RWPE2 (cell line): ENCODE measurements around the gene CDKL2.

ENCODE experiments used
- ATAC-seq: fragments of 200-7000 bp; cut with Tn5 transposase; 3 replicates; pipeline ENCODE4 v1.9.1; 2021; ENCODE audit warnings: low read depth
- DNase-seq: peaks from one replicate; pipeline ENCODE4 v3.0.0-alpha.2; 2020; ENCODE audit warnings: low spot score
- H3K27ac ChIP-seq: fragments of 450-650 bp; 2 replicates; pipeline ENCODE4 v1.5.1; 2017; ENCODE audit warnings: mild to moderate bottlenecking; ENCODE audit not compliant: poor library complexity, severe bottlenecking
- H3K27me3 ChIP-seq: fragments of 250-450 bp; sonication (Bioruptor Pico); 2 replicates; pipeline ENCODE4 v1.5.1; 2021; ENCODE audit warnings: mild to moderate bottlenecking, moderate library complexity; ENCODE audit not compliant: insufficient read depth, poor library complexity, severe bottlenecking
- H3K36me3 ChIP-seq: fragments of 250-450 bp; sonication (Bioruptor Pico); 2 replicates; pipeline ENCODE4 v1.5.1; 2020; ENCODE audit warnings: low read depth, mild to moderate bottlenecking, moderate library complexity
- H3K4me1 ChIP-seq: fragments of 250-450 bp; sonication (Bioruptor Pico); 2 replicates; pipeline ENCODE4 v1.5.1; 2021; ENCODE audit warnings: mild to moderate bottlenecking, moderate library complexity; ENCODE audit not compliant: insufficient read depth, poor library complexity, severe bottlenecking
- H3K4me3 ChIP-seq: fragments of 250-450 bp; sonication (Bioruptor Pico); 2 replicates; pipeline ENCODE4 v1.5.1; 2021; ENCODE audit warnings: mild to moderate bottlenecking, moderate library complexity; ENCODE audit not compliant: severe bottlenecking
- H3K9me3 ChIP-seq: fragments of 250-450 bp; sonication (Bioruptor Pico); 2 replicates; pipeline ENCODE4 v1.5.1; 2021; ENCODE audit warnings: mild to moderate bottlenecking, moderate library complexity; ENCODE audit not compliant: severe bottlenecking
- CTCF ChIP-seq: fragments of 450-650 bp; IDR thresholded peaks from one replicate; pipeline ENCODE4 v1.5.1; 2017; ENCODE audit warnings: mild to moderate bottlenecking, moderate library complexity; ENCODE audit not compliant: poor library complexity, severe bottlenecking

CDKL2 gene

GRCh38 chr4:75621715-75622114, 8.6 kb downstream of the CDKL2 start:
- no peaks in the 10 kb centered on the region for H3K36me3 ChIP-seq
- DNase-seq (no peak), ATAC-seq (no peak)
- H3K9me3 ChIP-seq = peaks cover 2% of the 10 kb centered on the region
- no peaks in the 10 kb centered on the region for H3K4me1 ChIP-seq
- no peaks in the 10 kb centered on the region for H3K27me3 ChIP-seq
- no peak overlapping the region for H3K4me3 ChIP-seq
- H3K27ac ChIP-seq = no peak overlapping the region
- TF ChIP-seq CTCF = no peak

GRCh38 chr4:75612306-75612705, 18.0 kb downstream of the CDKL2 start:
- no peak for TF ChIP-seq CTCF

GRCh38 chr4:75605928-75606327, 24.4 kb downstream of the CDKL2 start:
- no peak overlapping the region for H3K27ac ChIP-seq
- H3K27me3 ChIP-seq = no peaks in the 10 kb centered on the region
- H3K4me3 ChIP-seq = no peak overlapping the region
- no peak for TF ChIP-seq CTCF
- H3K9me3 ChIP-seq = no peaks in the 10 kb centered on the region
- no peaks in the 10 kb centered on the region for H3K4me1 ChIP-seq
- ATAC-seq = no peak
- H3K36me3 ChIP-seq = no peaks in the 10 kb centered on the region
- DNase-seq = no peak

More at GRCh38 chr4:75612306-75612705, 18.0 kb downstream of the CDKL2 start:
- Histone ChIP-seq H3K4me3 (no peak overlapping the region), H3K36me3 (no peaks in the 10 kb centered on the region), H3K27ac (no peak overlapping the region), H3K27me3 (no peaks in the 10 kb centered on the region), H3K9me3 (no peaks in the 10 kb centered on the region), H3K4me1 (no peaks in the 10 kb centered on the region)
- ATAC-seq (no peak), DNase-seq (no peak)

GRCh38 chr4:75599647-75600046, 30.7 kb downstream of the CDKL2 start:
- Histone ChIP-seq H3K4me1 (no peaks in the 10 kb centered on the region), H3K27ac (no peak overlapping the region), H3K27me3 (no peaks in the 10 kb centered on the region), H3K36me3 (no peaks in the 10 kb centered on the region), H3K4me3 (no peak overlapping the region), H3K9me3 (no peaks in the 10 kb centered on the region)
- DNase-seq = no peak
- no peak for ATAC-seq
- no peak for TF ChIP-seq CTCF

GRCh38 chr4:75598390-75598789, 31.9 kb downstream of the CDKL2 start:
- DNase-seq (no peak), ATAC-seq (peak; percentile 17; the same call in 1 of the 3 replicates)
- Histone ChIP-seq H3K9me3 (no peaks in the 10 kb centered on the region), H3K27me3 (no peaks in the 10 kb centered on the region), H3K36me3 (no peaks in the 10 kb centered on the region), H3K27ac (no peak overlapping the region), H3K4me1 (no peaks in the 10 kb centered on the region), H3K4me3 (no peak overlapping the region)
- TF ChIP-seq CTCF = no peak
